HepG2 (cell line): ENCODE measurements around the gene HAPLN2. TPM values are rescaled to one million over a fixed set of nuclear protein-coding genes. Genes with fewer than 3 reads are reported as not detected.

Source experiments
- ARNT ChIP-seq: fragments of 450-650 bp; IDR thresholded peaks from 2 replicates; pipeline ENCODE4 v1.6.1; 2017
- CBX1 ChIP-seq: IDR thresholded peaks from one replicate; pipeline ENCODE4 v1.6.1; 2016; ENCODE audit warnings: antibody characterized with exemption, low read depth
- ELF1 ChIP-seq: sonication (generic); formaldehyde crosslinking; IDR thresholded peaks from 2 replicates; pipeline ENCODE4 v1.4.0; 2020; ENCODE audit warnings: missing genetic modification reagents
- ELF4 ChIP-seq: sonication (generic); formaldehyde crosslinking; IDR thresholded peaks from 2 replicates; pipeline ENCODE4 v1.5.0; 2020; ENCODE audit warnings: missing genetic modification reagents, mild to moderate bottlenecking, moderate library complexity, borderline replicate concordance
- KDM2A ChIP-seq: sonication (generic); formaldehyde crosslinking; IDR thresholded peaks from 2 replicates; pipeline ENCODE4 v1.4.0; 2020; ENCODE audit warnings: low read depth, missing genetic modification reagents, borderline replicate concordance
- MAFF ChIP-seq: IDR thresholded peaks from 2 replicates; pipeline ENCODE4 v1.6.1; 2011; ENCODE audit warnings: low read depth, low read length, improper control_type of control experiment
- MED13 ChIP-seq: sonication (generic); formaldehyde crosslinking; IDR thresholded peaks from 2 replicates; pipeline ENCODE4 v1.5.0; 2020; ENCODE audit warnings: missing genetic modification reagents
- MXD1 ChIP-seq: sonication (generic); formaldehyde crosslinking; IDR thresholded peaks from 2 replicates; pipeline ENCODE4 v1.4.0; 2020; ENCODE audit warnings: mild to moderate bottlenecking, missing genetic modification reagents
- PHF5A ChIP-seq: IDR thresholded peaks from one replicate; pipeline ENCODE4 v1.6.1; 2018; ENCODE audit warnings: low read depth, missing genetic modification reagents; ENCODE audit not compliant: unreplicated experiment
- POGK ChIP-seq: sonication (generic); formaldehyde crosslinking; conservative IDR thresholded peaks from 2 replicates; pipeline ENCODE4 v1.8.0; 2022; ENCODE audit warnings: mild to moderate bottlenecking, moderate library complexity, missing genetic modification reagents
- POLR2AphosphoS2 ChIP-seq: IDR thresholded peaks from 2 replicates; pipeline ENCODE4 v1.6.1; 2011; ENCODE audit warnings: low read depth, low read length, improper control_type of control experiment
- TCF7 ChIP-seq: sonication (generic); IDR thresholded peaks from 2 replicates; pipeline ENCODE4 v1.6.1; 2016; ENCODE audit warnings: antibody characterized with exemption, low read depth
- TERF1 ChIP-seq: sonication (generic); formaldehyde crosslinking; IDR thresholded peaks from 2 replicates; pipeline ENCODE4 v1.8.0; 2022; ENCODE audit warnings: mild to moderate bottlenecking, missing genetic modification reagents, moderate library complexity
- U2AF2 ChIP-seq: fragments of 200-400 bp; formaldehyde crosslinking; IDR thresholded peaks from 2 replicates; pipeline ENCODE4 v1.6.1; 2017; ENCODE audit warnings: low read depth, mild to moderate bottlenecking, low read length
- ZNF547 ChIP-seq: sonication (generic); formaldehyde crosslinking; IDR thresholded peaks from 2 replicates; pipeline ENCODE4 v1.5.1; 2020; ENCODE audit warnings: mild to moderate bottlenecking, missing genetic modification reagents
- ZNF678 ChIP-seq: sonication (generic); formaldehyde crosslinking; IDR thresholded peaks from 2 replicates; pipeline ENCODE4 v1.4.0; 2020; ENCODE audit warnings: mild to moderate bottlenecking, missing genetic modification reagents
- ZNF784 ChIP-seq: sonication (generic); formaldehyde crosslinking; IDR thresholded peaks from 2 replicates; pipeline ENCODE4 v1.5.1; 2020; ENCODE audit warnings: missing genetic modification reagents, mild to moderate bottlenecking, borderline replicate concordance
- ZNF850 ChIP-seq: sonication (generic); formaldehyde crosslinking; conservative IDR thresholded peaks from 2 replicates; pipeline ENCODE4 v1.9.0; 2021; ENCODE audit warnings: mild to moderate bottlenecking, missing genetic modification reagents
- polyA plus RNA-seq, 8 experiments: library from polyadenylated mRNA; depleted of rRNA in 3 of 8; stranded (reverse) in 7 of 8; unstranded in 1 of 8; fragments of >200 nt; fragmentation: Illumina TruSeq in 4 of 8; extraction: Trizol in 4 of 8; gene quantifications; 2 replicates each; pipeline versions ENCODE4 v1.2.1 to v1.2.3, GENCODE V29; 2011 to 2016; ENCODE audit warnings: low read depth in 4 of 8, missing spikeins in 1 of 8, mixed read lengths in 1 of 8; ENCODE audit not compliant: insufficient read depth in 1 of 8
- total RNA-seq, 5 experiments: library from RNA; depleted of rRNA; stranded (reverse); fragments of >200 nt; fragmentation: Illumina TruSeq; extraction: Trizol; gene quantifications; 2 replicates each; pipeline ENCODE4 v1.2.3, GENCODE V29; 2016; ENCODE audit warnings: low read depth in 1 of 5
- TF ChIP-seq, protein P1 (sequence below): sonication (generic); formaldehyde crosslinking; IDR thresholded peaks from 2 replicates; pipeline ENCODE4 v1.8.1; 2023; ENCODE audit warnings: missing genetic modification reagents, mild to moderate bottlenecking, borderline replicate concordance
- TF ChIP-seq, protein P2 (sequence below): IDR thresholded peaks from 2 replicates; pipeline ENCODE4 v1.6.1; 2016; ENCODE audit warnings: missing genetic modification reagents, missing compliant biosample characterization
- TF ChIP-seq, protein P3 (sequence below): sonication (generic); formaldehyde crosslinking; IDR thresholded peaks from 2 replicates; pipeline ENCODE4 v1.4.0; 2020; ENCODE audit warnings: missing genetic modification reagents, borderline replicate concordance

HAPLN2 gene
- total and polyA plus RNA-seq, 2 of the 13 experiments (the other 11 are each of a cell fraction or from before 2014, with no cell fraction given), result not detected

DNA sequence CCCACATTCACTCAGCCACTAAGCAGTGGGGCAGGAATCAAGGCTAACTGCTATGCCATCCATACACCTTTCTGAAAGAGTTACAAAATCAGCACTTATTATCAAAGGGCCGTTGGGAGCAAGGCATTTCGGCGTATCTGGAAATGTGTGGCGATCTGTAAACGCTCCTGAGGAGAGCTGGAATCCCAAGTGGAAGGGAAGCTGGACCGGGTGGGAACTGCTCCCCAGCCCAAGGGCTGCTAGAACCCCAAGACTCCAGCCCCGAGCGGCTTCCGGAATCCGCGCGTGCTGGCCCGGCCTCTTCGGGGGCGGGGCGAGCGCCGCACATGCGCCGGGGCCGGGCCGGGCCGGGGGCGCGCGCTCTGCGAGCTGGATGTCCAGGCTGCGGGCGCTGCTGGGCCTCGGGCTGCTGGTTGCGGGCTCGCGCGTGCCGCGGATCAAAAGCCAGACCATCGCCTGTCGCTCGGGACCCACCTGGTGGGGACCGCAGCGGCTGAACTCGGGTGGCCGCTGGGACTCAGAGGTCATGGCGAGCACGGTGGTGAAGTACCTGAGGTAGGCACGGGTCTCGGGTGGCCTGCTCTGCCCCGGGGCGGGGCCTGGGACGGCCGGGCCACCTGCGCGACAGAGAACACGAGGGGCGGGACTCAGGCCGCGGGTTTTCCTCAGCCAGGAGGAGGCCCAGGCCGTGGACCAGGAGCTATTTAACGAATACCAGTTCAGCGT lies 27.6 kb upstream of the HAPLN2 start, which contains the start of gene NAXE (continued):
- TF ChIP-seq POGK (peak; percentile 69), ZNF850 (CRISPR knock-in tag) (0 out of 2 replicates have a peak, but pooled peaks have one; percentile 56), ELF1 (CRISPR knock-in tag) (peak; percentile 83), CBX1 (no peak), ARNT (no peak), PHF5A (no peak), U2AF2 (no peak), MED13 (CRISPR knock-in tag) (no peak), POLR2AphosphoS2 (no peak), ZNF678 (no peak), MAFF (no peak), ZNF784 (CRISPR knock-in tag) (no peak), KDM2A (CRISPR knock-in tag) (peak; percentile 99), ELF4 (CRISPR knock-in tag) (no peak), TCF7 (no peak), MXD1 (CRISPR knock-in tag) (peak; percentile 75; the same call in 1 of the 2 replicates), TERF1 (no peak), ZNF547 (no peak)
- TF ChIP-seq, protein P1, sequence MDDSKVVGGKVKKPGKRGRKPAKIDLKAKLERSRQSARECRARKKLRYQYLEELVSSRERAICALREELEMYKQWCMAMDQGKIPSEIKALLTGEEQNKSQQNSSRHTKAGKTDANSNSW (CRISPR knock-in tag), result no peak
- TF ChIP-seq, protein P2, sequence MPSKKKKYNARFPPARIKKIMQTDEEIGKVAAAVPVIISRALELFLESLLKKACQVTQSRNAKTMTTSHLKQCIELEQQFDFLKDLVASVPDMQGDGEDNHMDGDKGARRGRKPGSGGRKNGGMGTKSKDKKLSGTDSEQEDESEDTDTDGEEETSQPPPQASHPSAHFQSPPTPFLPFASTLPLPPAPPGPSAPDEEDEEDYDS (CRISPR knock-in tag), result peak; percentile 40; the same call in 1 of the 2 replicates
- TF ChIP-seq, protein P3, sequence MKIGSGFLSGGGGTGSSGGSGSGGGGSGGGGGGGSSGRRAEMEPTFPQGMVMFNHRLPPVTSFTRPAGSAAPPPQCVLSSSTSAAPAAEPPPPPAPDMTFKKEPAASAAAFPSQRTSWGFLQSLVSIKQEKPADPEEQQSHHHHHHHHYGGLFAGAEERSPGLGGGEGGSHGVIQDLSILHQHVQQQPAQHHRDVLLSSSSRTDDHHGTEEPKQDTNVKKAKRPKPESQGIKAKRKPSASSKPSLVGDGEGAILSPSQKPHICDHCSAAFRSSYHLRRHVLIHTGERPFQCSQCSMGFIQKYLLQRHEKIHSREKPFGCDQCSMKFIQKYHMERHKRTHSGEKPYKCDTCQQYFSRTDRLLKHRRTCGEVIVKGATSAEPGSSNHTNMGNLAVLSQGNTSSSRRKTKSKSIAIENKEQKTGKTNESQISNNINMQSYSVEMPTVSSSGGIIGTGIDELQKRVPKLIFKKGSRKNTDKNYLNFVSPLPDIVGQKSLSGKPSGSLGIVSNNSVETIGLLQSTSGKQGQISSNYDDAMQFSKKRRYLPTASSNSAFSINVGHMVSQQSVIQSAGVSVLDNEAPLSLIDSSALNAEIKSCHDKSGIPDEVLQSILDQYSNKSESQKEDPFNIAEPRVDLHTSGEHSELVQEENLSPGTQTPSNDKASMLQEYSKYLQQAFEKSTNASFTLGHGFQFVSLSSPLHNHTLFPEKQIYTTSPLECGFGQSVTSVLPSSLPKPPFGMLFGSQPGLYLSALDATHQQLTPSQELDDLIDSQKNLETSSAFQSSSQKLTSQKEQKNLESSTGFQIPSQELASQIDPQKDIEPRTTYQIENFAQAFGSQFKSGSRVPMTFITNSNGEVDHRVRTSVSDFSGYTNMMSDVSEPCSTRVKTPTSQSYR (CRISPR knock-in tag), result no peak
